Glutamatergic neuron (in vitro differentiated cells): ENCODE measurements around the gene NIPBL. TPM values are rescaled to one million over a fixed set of nuclear protein-coding genes. Genes with fewer than 3 reads are reported as not detected.

ENCODE experiments used
- DNase-seq: peaks from one replicate; pipeline ENCODE4 v3.0.0; 2022
- H3K27ac Mint-ChIP-seq: one replicate; pipeline ENCODE4 v1.8.0; 2020; ENCODE audit warnings: mild to moderate bottlenecking, mixed read lengths, inconsistent platforms; ENCODE audit not compliant: unreplicated experiment
- H3K27me3 Mint-ChIP-seq: one replicate; pipeline ENCODE4 v1.8.0; 2020; ENCODE audit warnings: mild to moderate bottlenecking, moderate library complexity, mixed read lengths, inconsistent platforms; ENCODE audit not compliant: unreplicated experiment
- H3K36me3 Mint-ChIP-seq: one replicate; pipeline ENCODE4 v1.8.0; 2020; ENCODE audit warnings: mild to moderate bottlenecking, mixed read lengths, inconsistent platforms; ENCODE audit not compliant: unreplicated experiment
- H3K4me1 Mint-ChIP-seq: one replicate; pipeline ENCODE4 v1.8.0; 2020; ENCODE audit warnings: mild to moderate bottlenecking, low read depth, mixed read lengths, inconsistent platforms; ENCODE audit not compliant: unreplicated experiment
- H3K4me3 Mint-ChIP-seq: one replicate; pipeline ENCODE4 v1.8.0; 2020; ENCODE audit warnings: mild to moderate bottlenecking, mixed read lengths, inconsistent platforms; ENCODE audit not compliant: unreplicated experiment
- H3K9me3 Mint-ChIP-seq: one replicate; pipeline ENCODE4 v1.8.0; 2020; ENCODE audit warnings: mild to moderate bottlenecking, moderate library complexity, mixed read lengths, inconsistent platforms; ENCODE audit not compliant: unreplicated experiment
- CTCF ChIP-seq: fragments of 200-600 bp; sonication (generic); IDR thresholded peaks from one replicate; pipeline ENCODE4 v1.5.0; 2021; ENCODE audit not compliant: partially characterized antibody, unreplicated experiment
- total RNA-seq: library from RNA; stranded (reverse); fragmentation: NEBNext Ultra II Directional; extraction: Animal tissue kit (Norgen Biotek cat#: 25700); gene quantifications from one replicate; pipeline ENCODE4 v1.2.1, GENCODE V29; 2021; ENCODE audit not compliant: unreplicated experiment

The NIPBL gene
- total RNA-seq, 1 donor from 2014 or later, result 81.1 TPM

GRCh38 chr5:36978196-36978595 is 101.6 kb downstream of the NIPBL start:
- no peak overlapping the region for H3K27ac Mint-ChIP-seq
- H3K36me3 Mint-ChIP-seq, result peaks cover 10% of the 10 kb centered on the region
- DNase-seq, result no peak
- H3K9me3 Mint-ChIP-seq, result no peaks in the 10 kb centered on the region
- H3K27me3 Mint-ChIP-seq, result peaks cover 2% of the 10 kb centered on the region
- TF ChIP-seq CTCF, result no peak
- H3K4me1 Mint-ChIP-seq, result no peaks in the 10 kb centered on the region
- no peak overlapping the region for H3K4me3 Mint-ChIP-seq

DNA sequence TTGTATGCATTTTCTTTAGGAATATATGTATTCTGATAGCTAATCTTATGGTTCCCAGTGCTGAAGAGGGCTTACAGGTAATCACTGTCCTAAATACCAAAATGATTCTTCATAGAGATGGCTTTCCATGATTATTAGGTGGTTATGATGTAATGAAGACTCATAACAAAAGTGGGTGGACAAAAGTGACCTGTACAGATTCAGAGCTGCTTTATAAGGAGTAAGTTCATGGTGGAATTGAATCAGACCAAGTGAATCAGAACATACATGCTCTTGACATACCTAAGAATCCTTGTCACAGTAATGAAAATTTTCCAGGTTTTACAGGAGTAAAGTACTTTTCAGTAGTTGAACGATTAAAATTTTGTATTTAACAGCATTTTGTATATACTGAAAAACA is 105.6 kb downstream of the NIPBL start:
- no peaks in the 10 kb centered on the region for H3K4me1 Mint-ChIP-seq
- peaks cover 10% of the 10 kb centered on the region for H3K36me3 Mint-ChIP-seq
- H3K27ac Mint-ChIP-seq, result no peak overlapping the region
- H3K27me3 Mint-ChIP-seq, result no peaks in the 10 kb centered on the region
- no peak for TF ChIP-seq CTCF
- DNase-seq, result no peak
- H3K4me3 Mint-ChIP-seq, result no peak overlapping the region
- H3K9me3 Mint-ChIP-seq, result no peaks in the 10 kb centered on the region

GRCh38 chr5:36985387-36985786 is 108.8 kb downstream of the NIPBL start:
- Mint-ChIP-seq H3K27me3 (no peaks in the 10 kb centered on the region), H3K27ac (no peak overlapping the region), H3K4me1 (no peaks in the 10 kb centered on the region), H3K9me3 (no peaks in the 10 kb centered on the region), H3K36me3 (no peaks in the 10 kb centered on the region), H3K4me3 (no peak overlapping the region)
- DNase-seq, result no peak
- no peak for TF ChIP-seq CTCF

- H3K4me1 Mint-ChIP-seq, result no peaks in the 10 kb centered on the region
Observed at GRCh38 chr5:36988396-36988795, 111.8 kb downstream of the NIPBL start.

GRCh38 chr5:36998578-36998977 is 122.0 kb downstream of the NIPBL start:
- Mint-ChIP-seq H3K9me3 (no peaks in the 10 kb centered on the region), H3K27me3 (no peaks in the 10 kb centered on the region), H3K4me1 (no peaks in the 10 kb centered on the region), H3K36me3 (no peaks in the 10 kb centered on the region), H3K27ac (no peak overlapping the region), H3K4me3 (no peak overlapping the region)
- no peak for TF ChIP-seq CTCF
- DNase-seq, result no peak

More at GRCh38 chr5:36988396-36988795, 111.8 kb downstream of the NIPBL start:
- Mint-ChIP-seq H3K9me3 (no peaks in the 10 kb centered on the region), H3K27me3 (no peaks in the 10 kb centered on the region), H3K4me3 (no peak overlapping the region), H3K36me3 (no peaks in the 10 kb centered on the region), H3K27ac (no peak overlapping the region)
- TF ChIP-seq CTCF, result no peak
- DNase-seq, result no peak
